Measurements from ENCODE around the gene SYNE4. TPM values are rescaled to one million over a fixed set of nuclear protein-coding genes. Genes with fewer than 3 reads are reported as not detected.

Gene SYNE4
- total and polyA plus RNA-seq, 7 donors: 0.21 to 0.25 (median 0.23) TPM; not detected in 3

- Histone ChIP-seq H3K27ac (no peak overlapping the region), H3K9me3 (peaks cover 2% of the 10 kb centered on the region), H3K4me3 (no peak overlapping the region), H3K4me1 (peaks cover 21% of the 10 kb centered on the region), H3K36me3 (ENCODE audit: insufficient read depth in 1 of 2, low read depth in 1 of 2) (peaks cover 0 to 14% of the 10 kb centered on the region in 2 donors), H3K27me3 (ENCODE audit: insufficient read depth in 3 of 3, low read length in 2 of 3) (no peaks in the 10 kb centered on the region)
- 85 to 94% (median 89%) methylated on average over 8 of the region's 8 CpGs for WGBS, 3 donors
- intact Hi-C loops (cut with DNase I): loop anchor here in 1 of 2 donors (10.0 kb wide), 1 partner anchor 122 kb away; the partner anchor contains the start of genes OVOL3, POLR2I and TBCB
- ATAC-seq: no peak
- no peak for TF ChIP-seq CTCF (IDR thresholded peaks at IDR 0.05)
- DNase-seq: no peak
Measured at GRCh38 chr19:35992907-35993765, 15.5 kb downstream of the SYNE4 start.

- H3K27me3 ChIP-seq (ENCODE audit: insufficient read depth in 3 of 3, low read length in 2 of 3): peaks cover 0 to 5% (median 4%) of the 10 kb centered on the region in 3 donors
- peaks cover 0 to 2% of the 10 kb centered on the region in 2 donors for H3K36me3 ChIP-seq (ENCODE audit: insufficient read depth in 1 of 2, low read depth in 1 of 2)
- WGBS, 3 donors: 72 to 79% (median 75%) methylated on average over 7 of the region's 7 CpGs
- DNase-seq: no peak
- no peak overlapping the region for H3K4me3 ChIP-seq
- peaks cover 20% of the 10 kb centered on the region for H3K4me1 ChIP-seq
- TF ChIP-seq CTCF (IDR thresholded peaks at IDR 0.05): no peak
- no peak overlapping the region for H3K27ac ChIP-seq
- no peak for ATAC-seq
- intact Hi-C loops (cut with DNase I): loop anchor here in 1 of 2 donors (10.0 kb wide), 1 partner anchor 123 kb away; the partner anchor contains the start of genes OVOL3, POLR2I and TBCB
- H3K9me3 ChIP-seq: peaks cover 2% of the 10 kb centered on the region
Measured at GRCh38 chr19:35991731-35992450, 16.7 kb downstream of the SYNE4 start.

- peaks cover 2% of the 10 kb centered on the region for H3K9me3 ChIP-seq
- H3K36me3 ChIP-seq (ENCODE audit: insufficient read depth in 1 of 2, low read depth in 1 of 2): no peaks in the 10 kb centered on the region
- peaks cover 0 to 12% (median 6%) of the 10 kb centered on the region in 3 donors for H3K27me3 ChIP-seq (ENCODE audit: insufficient read depth in 3 of 3, low read length in 2 of 3)
- no peak for ATAC-seq
- H3K27ac ChIP-seq: no peak overlapping the region
- 78 to 79% (median 78%) methylated on average over 10 of the region's 10 CpGs for WGBS, 3 donors
- DNase-seq: no peak
- H3K4me1 ChIP-seq: peaks cover 11% of the 10 kb centered on the region
- no peak overlapping the region for H3K4me3 ChIP-seq
- TF ChIP-seq CTCF (IDR thresholded peaks at IDR 0.05): no peak
- intact Hi-C loops (cut with DNase I): loop anchor here in 1 of 2 donors (10.0 kb wide), 1 partner anchor 124 kb away; the partner anchor contains the start of genes OVOL3, POLR2I and TBCB
Measured at GRCh38 chr19:35990771-35991730, 17.6 kb downstream of the SYNE4 start.

- H3K27ac ChIP-seq: no peak overlapping the region
- DNase-seq (no peak), ATAC-seq (no peak)
- intact Hi-C loops (cut with DNase I): loop anchor here in 1 of 2 donors (10.0 kb wide), 1 partner anchor 125 kb away; the partner anchor contains the start of genes OVOL3, POLR2I and TBCB
- no peaks in the 10 kb centered on the region for H3K36me3 ChIP-seq (ENCODE audit: insufficient read depth in 1 of 2, low read depth in 1 of 2)
- peaks cover 2% of the 10 kb centered on the region for H3K9me3 ChIP-seq
- TF ChIP-seq CTCF (IDR thresholded peaks at IDR 0.05): no peak
- WGBS, 3 donors: 87 to 92% (median 87%) methylated on average over 4 of the region's 4 CpGs
- peaks cover 6% of the 10 kb centered on the region for H3K4me1 ChIP-seq
- H3K27me3 ChIP-seq (ENCODE audit: insufficient read depth in 3 of 3, low read length in 2 of 3): peaks cover 0 to 19% (median 9%) of the 10 kb centered on the region in 3 donors
- H3K4me3 ChIP-seq: no peak overlapping the region
Measured at GRCh38 chr19:35990156-35990555, 18.5 kb downstream of the SYNE4 start.

Measured in psoas muscle (tissue), 8 donors.